NCI-H1092 (cell line): ENCODE results near the gene RNF157.

Experiments
- DNase-seq: peaks from one replicate; lab custom pipeline; 2025; lab: John Stamatoyannopoulos, UW

The RNF157 gene

DNA sequence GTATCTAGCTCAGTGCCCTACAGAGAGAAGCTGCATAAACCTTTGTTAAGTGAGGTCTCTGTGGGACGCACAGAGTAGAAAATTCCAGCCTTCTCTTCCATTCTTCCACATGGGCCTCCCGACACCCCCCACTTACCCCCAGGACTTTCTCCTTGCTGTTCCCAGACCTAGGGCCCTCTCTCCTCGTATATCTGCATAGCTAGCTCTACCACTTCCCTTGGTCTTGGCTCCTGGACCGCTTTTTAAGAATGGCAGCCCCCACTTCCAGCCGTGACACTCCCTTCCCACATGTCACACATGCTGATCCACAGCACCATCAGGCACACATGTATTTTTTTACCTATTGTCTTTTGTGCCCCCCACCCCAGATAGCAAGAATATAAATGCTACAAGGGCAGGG, 82.5 kb downstream of the RNF157 start:
- no peak for DNase-seq

DNA sequence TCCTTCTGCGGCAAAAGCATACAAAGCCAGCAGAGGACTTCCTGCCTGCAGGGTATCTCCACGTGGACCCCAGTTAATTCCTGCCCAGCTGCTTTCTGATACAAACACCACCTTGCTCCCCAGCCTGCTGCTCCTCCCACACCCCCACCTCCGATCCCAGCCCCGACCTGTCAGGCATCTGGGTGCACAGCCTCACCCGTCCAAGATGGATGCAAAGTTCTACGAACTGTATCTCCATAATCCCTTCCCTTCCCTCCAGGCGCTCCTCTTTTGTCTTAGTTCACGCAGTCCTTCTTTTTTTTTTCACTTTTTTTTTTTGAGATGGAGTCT, 83.7 kb downstream of the RNF157 start:
- DNase-seq: no peak

DNA sequence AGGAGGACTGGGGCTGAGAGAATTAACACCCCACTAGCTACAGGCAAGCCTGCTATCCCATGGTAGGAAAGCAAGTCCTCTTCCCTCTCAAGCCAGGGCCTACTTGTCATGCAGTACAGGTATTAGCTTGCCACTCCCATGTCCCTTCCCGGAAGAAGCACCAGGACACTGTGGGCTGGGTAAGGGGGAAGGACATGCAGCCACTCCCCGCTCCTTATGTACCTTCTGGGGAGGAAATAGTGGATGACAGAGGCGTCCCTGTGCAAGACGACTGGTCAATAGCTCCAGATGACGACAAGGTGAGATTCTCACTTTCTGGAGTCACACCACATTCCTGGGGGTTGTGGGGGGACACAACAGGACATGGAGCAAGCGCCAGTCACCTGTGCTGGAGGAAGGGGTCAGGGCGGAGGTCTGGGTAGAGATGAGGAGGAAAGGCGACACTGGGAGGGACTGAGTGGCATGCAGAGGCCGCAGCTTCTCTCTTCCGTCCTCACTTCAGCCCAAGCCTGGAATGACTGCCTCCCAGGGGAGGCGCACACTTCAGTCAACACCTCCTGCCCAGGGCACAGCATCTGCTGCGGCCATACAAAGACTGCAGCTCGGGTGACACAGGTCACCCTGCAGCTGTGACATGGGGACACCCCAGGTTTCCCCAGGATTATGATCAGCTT, 84.2 kb downstream of the RNF157 start:
- no peak for DNase-seq

DNA sequence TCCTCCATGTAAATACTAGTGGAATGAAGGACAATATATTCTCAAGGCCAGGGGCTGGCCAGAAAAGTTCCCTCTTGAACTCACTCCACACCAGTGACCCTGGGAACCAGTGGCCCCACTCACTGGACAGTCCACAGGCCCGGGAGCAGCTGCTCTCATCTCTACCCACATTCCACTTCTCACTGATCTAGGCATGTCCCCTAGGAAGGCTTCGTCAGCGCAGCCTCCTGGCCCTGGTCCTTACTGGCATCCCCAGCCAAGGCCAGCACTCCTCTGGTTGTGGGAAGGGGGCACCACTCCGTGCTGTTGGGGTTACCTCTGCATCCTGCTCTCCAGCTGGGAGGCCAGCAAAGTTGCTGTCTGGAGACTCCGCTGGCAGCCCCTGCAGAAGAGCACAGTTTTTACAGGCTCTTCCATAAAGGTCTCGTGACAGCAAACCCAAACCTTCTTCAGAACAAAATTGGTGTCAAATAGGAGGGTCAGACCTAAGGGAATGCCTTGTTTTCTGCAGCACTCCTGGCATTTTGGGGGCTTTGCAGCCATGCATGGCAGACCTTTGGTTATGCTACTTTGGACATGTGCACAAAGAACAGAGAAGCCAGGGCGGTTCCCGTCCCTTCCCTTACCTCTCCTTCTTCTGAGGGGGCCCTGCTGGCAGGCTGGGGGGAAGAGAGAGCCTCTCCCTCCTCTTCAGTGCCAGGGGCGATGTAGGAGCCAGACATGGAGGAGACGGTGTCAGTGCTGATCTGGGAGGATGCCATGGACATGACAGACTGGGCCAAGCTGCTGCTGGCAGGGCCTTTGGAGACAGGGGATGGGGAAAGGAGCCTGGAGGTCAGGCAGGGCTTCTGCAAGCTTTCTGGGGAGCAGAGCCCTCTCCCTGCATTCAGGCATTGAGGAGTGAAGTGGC, 85.1 kb downstream of the RNF157 start:
- no peak for DNase-seq

DNA sequence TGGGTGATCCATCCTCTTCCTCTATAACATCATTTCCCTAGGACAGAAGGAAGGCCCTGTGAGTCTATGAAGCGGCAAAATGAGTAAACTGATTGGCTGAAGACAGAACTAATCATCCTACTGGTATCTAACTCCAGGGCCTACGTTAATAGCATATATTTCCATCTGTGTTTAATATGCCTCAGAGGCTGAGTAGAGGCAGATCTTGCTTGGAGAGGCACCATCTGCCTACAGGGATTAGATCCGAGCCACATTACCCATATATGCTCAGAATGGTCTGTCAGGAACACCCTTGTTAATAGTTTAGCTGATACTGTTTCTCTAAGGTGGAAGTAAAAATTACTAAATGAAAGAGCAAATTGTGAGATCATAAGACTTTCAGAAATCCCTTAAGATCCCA, 86.0 kb downstream of the RNF157 start:
- DNase-seq: no peak

DNA sequence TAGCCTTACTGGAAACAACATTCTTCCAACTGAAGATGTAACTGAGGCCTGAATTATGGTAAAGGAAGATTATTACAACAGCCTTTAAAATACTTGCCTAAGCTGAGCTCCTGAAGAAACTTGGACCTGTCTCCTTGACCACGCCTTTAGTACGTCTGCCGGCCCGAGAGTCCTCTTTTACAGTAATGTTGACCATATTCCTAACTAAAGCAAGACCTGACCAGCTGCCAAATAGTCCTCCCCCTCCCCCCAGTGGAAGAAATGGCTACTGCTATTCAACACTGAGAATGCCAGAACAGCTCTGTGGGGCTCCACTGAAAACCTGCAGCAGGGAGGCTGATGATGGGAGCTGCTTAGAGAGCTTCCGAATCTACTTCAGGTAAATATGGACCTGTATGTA, 86.7 kb downstream of the RNF157 start:
- no peak for DNase-seq

DNA sequence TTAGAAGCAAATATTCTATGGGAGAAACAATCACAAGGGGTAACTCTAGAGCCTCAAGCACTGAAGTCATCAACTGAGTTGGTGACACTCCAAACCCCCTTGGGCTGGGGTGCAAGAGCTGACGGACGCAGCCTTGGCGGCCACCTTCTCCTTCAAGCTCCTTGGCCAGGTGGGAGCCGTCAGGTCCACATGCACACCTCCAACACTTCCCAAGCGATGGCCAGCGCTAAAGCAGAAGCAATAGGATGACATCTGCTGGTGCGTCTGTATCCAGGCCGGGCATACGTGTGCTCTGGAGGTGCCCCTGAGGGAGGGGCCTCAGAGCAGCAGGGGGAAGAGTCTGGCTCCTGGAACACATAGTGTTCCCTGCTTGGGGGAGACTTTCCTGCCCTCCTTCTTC, 87.1 kb downstream of the RNF157 start:
- DNase-seq: no peak

DNA sequence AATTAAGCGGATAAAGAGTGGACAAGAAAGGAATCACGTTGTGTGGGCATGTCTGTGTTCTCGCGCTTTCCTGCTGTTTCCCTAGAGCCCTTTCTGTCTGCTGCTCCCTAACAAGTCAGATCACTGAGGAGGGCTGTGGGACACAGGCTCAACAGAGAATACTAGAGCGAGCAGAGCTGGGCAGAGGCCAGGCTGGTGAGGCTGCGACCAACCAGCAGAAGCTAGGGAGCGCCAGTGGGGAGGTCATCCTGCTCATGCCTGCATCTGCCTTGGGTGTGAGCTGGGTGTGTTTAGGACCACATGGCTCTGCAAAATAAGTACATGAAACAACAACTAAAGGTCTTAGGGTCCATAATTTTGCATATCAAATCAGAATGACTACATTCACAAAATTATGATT, 87.7 kb downstream of the RNF157 start:
- DNase-seq: no peak

DNA sequence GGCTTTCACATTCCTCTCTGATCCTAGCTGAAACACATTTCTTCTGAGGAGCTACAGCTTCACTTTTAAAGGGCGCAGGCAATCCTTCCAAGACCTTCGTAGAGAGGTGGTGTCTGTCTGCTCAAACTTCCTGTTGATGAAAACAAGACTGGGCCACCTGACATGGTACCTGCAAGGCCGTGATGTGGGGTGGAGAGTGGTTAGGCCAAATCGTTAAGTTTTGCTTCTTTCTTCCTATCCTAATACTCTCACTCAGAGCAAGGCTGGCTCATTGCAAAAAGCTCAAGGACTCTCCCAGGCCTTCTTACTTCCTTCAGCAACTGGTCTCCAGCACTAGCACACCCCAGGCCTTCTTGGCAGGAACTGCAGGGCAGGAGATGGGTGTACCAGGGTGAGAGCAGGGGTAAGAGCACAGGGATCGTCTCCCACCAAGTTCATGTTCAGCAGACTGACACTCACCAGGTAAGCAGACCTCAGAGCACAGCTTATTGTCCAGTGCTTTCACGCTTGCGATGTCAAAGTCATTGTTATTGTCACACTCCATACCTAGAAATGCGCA, 88.3 kb downstream of the RNF157 start:
- no peak for DNase-seq

DNA sequence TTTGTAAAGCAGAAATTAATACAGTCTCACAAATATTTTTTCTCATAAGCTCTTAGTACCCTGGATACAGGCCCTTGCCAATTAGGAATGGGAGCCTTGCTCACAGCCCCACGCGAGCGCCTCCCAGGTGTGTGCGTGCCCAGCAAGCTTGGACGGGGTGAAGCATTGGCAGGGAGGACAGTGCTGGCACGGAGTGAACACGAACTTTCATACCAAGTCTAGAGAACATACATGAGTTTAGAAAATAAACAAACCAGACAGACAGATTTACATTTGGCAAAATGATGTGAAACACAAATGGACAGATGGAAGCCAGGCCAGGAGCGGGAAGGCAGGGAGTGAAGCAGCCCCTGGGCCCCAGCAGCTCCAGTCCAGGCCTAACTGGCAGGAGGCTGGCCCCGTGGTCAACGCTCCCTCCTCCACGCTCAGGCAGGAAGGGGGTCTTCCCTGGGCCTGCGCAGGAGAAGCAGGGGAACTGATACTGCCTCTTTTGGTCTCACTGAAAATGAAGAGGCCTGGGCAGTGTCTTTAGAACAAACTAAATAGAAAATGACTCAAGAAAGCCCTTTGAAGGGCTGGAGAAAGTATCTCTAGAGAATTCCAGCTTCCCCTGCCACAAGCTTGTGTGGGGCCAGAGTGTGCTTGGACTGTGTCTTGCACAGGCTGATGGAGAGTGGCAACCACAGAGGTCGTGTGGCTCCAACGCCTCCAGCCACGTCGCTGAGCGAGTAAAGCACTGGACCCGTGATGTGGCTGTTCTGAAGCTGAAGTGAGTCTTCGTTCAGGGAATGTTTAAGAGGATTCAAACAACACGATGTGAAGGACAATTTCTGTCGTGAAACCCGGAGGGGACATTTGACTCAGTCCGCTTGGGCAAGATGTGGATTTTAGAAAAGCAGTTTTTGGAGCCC, 89.3 kb downstream of the RNF157 start:
- DNase-seq: no peak

DNA sequence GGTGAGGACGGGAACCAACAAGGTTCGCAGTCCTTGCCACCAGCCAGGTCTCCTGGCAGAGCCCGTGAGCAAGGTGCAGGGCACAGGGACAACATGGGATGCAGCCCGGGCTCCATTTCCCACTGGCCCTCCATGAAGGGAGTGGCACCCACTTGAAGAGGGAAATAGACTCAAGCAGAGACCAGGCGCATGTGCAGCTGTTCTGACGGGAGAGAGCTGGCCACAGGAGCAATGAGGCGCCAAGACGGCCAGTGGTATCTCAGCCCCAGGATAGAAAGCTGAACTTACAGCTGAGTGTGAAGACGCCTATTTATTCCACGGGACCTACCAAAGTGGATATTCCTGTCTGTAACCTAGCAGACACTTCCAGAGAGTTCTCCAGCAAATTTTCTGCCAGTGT, 91.1 kb downstream of the RNF157 start:
- DNase-seq: no peak

DNA sequence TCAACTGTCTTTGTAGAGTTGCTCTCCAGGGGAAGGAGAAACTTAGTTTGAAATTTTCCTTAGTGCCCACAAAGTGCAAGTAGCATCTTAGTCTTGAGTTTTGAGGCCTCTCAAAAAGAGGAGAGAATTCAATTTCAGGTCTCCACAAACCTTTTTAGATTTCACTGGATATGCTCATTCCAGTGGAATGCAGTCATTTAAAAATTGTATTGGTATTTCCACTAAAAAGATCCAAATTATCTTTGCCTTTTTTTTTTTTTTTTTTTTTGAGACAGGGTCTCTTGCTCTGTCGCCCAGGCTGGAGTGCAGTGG, 92.3 kb downstream of the RNF157 start:
- DNase-seq: no peak

DNA sequence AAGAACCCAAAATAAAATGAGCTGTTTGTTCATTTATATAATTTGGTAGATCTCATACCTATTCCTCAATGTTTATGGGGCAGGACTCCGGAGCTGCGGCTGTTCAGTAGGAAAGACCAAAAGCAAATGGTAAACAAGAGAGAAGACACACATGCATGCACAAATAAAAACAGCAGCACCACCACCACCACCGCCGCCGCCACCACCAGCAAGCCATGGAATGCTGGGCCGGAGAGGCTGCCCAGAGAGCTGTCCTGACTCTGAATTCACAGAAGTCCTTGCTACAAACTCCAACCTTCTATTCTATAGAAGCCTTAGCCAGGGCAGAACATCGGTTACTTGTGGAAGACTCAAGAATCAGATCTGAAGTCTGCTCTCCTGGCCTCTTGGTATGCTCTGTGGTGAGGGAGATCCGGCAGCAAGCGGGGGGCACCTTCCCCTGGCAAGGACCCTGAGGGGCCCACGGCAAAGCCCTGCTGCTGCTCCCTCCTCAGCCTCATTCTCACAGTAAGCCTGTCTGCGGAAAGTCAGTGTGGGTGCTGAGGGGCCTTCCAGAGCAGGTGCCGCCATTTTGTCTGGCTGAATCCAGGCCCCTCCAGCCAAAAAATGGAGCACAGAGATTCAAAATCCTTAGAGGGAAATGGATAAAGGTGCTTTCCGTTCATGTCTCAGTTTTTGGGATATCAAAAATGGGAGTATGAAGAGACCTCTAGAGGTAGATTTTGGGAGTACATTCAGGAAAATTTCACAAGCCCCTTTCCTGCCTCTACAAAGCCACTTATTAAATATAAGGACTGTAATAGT, 92.9 kb downstream of the RNF157 start:
- DNase-seq: peak; percentile 13

DNA sequence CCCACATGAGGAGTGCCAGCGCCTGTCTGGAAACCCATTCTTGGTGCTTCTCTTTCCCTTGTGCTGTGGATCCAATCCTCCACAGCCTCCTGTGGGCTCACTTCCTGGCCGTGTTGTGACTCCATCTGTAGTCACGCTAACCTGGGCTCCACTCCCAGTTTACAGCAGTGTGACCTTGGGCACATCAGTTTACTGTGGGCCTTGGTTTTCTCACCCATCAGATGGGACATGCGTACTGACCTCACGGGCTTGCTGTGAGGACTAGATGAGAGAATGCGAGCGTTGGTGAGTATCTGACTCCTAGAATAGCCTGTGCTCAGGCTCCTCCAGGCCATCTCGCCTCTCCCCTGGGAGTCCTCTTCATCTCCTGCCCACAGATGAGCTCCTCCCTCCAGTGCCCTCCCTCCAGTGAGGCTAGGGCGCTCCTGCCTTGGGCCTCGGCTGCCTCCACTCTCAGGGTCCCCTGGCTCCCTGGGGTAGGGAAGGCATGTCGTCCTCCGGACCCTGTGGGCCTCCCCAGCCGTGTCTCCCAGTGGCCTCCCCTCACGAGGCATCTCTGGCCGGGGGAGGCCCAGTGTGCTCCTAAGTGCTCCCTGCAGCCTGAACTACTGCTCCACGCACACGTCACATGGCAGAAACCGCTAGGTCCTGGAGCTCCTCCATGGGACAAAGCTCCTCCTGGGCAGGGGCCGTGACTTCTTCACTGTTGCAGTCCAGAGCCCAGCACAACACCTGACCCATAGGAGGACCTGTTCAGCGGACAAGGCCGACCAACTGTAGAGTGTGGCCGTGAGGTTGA, 94.0 kb downstream of the RNF157 start:
- DNase-seq: no peak

DNA sequence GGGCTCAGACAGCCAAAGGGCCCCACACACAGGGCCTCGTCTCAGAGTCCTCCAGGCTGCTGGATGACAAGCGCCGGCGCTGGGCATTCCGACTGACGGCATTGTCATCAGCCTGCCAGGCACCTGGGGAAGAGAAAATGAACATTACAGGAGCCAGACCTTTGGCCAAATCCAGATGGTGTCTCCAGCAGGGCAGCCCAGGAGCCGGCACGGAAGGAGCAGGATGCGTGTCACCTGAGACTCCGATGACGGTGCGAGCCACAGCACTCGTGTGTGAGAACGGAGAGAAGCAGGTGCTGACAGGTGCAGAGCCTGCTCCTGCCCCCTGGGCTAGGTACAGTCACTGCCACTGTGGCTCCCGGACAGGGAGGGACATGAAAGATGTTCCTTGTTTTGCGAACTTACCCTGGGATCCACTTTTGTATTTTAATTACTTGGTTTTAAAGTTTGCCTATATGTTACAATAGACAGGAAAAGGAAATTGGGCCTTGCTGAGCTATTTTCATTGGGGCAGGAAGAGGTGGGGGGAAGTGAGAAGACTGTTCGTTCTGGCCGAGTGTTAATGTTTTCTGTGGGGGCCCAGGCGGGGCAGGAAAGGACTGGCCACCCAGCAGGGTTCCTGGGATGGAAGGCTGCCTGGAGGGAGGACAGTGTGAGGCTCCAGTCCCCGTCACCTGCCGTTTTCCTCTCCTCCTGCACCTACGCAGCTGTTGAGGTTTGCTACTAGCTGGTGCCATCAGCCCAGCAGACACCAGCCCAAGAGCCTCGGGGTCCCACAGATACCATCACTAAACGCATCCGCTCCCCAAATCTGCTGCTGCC, 94.9 kb downstream of the RNF157 start:
- no peak for DNase-seq

DNA sequence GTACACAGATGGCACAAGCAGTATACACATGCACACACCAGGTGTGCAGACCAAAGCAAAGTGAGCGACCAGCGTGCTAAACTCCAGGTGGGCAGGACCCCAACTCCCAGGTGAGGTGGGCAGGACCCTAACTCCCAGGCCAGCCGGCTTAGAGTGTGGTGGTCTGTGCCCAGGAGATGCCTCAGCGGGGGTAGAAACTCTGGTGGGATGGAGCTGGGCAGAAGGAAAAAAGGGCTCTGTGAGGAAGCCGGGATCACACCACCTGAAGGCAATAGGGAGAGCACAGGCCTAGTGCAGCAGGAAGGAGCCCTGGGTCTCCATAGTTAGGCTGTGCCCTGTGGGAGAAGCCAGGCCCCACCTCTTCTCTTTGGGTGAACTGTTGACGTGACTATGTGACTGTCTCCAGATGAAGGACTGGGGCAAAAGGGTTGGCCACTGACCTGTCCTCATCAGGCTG, 97.7 kb downstream of the RNF157 start:
- no peak for DNase-seq

DNA sequence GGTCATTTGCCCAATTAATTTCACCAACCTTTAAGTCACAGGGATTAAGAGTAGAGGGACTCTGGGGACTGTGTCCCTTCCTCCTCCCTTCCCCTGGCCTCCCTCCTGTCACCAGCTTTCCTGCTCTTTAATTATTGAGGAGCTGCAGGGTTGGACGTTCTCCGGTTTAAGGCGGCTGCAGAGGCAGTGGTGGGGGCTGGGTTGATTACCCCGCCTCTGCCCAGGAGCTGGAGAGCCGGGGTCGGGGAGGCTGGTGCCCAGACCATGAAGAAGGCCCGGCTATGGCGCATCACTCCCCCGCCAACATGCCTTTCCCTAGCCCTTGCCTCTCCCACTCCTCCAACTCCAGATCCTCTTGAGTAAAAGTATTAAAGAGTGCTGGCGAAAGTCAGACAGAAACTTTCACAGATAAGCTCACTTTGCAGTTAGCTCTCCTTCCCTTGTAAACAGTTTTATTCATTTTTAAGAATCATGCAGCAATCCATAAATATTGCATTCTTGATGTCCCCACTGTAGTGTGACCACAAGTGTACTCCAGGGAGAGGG, 98.2 kb downstream of the RNF157 start:
- no peak for DNase-seq

DNA sequence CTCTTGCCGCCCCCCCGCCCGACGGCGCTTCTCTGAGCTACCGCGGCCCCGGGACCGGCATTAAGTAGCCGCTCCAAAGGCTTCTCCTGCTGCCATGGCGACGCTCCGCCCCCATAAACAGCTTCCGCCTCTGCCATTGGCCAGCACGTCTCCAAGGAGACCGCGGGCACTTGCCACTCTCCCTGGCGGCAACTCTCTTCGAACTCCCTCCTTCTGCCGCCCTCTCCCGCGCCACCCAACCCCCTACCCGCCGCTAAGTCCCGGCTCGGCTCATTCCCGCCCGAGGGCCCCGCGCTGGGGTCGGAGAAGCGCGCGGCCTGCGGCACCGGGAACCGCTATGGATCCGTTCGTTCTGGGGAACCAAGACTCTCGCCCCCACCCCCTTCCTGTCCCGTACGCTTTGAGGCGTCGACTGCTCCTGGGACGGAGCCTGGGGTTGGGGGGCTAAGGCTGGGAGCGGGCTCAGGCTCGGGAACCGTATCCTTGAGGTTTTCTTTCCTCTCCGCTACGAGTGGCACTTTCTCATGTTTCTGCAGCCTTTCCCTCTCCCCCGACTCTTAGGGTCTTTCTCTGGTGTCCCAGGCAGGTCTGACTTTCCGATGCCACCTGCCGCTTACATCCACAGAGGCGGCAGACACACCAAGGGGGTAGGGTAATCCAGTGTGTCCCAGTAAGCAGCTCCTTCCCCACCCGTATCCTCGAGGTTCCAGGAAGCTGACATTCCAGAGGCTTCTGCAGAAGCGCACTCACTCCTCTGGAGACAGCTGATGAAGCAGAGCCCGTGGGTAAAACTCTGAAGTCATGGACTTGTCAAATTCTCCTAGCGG, 98.9 kb downstream of the RNF157 start, which contains the start of gene FOXJ1:
Gene FOXJ1 (minus strand): TSS at position 34 of the 827 bp plus-strand sequence. CDS start 850 bp downstream, outside the sequence.
- DNase-seq: peak; percentile 93
